D341Med (cell line): Measurements from ENCODE around the gene CHML.

Experiments used
- DNase-seq: peaks from one replicate; pipeline ENCODE4 v3.0.0; 2012; ENCODE audit warnings: low spot score

Gene CHML

GRCh38 chr1:241646201-241646600 is 6.0 kb upstream of the CHML start:
- no peak for DNase-seq

- no peak for DNase-seq
Observed at GRCh38 chr1:241645199-241645598, 5.0 kb upstream of the CHML start.

- DNase-seq: no peak
Observed at GRCh38 chr1:241644259-241644658, 4.1 kb upstream of the CHML start.

- no peak for DNase-seq
Observed at GRCh38 chr1:241642593-241642944, 2.4 kb upstream of the CHML start.

- no peak for DNase-seq
Observed at GRCh38 chr1:241641773-241642592, 1.8 kb upstream of the CHML start.

GRCh38 chr1:241640867-241641622 is 876 bp upstream of the CHML start:
- no peak for DNase-seq

- peak; percentile 75 for DNase-seq
Observed at GRCh38 chr1:241639623-241640148, 483 bp downstream of the CHML start.

GRCh38 chr1:241638909-241639622 is 1.1 kb downstream of the CHML start:
- DNase-seq: no peak

- no peak for DNase-seq
Observed at GRCh38 chr1:241638099-241638682, 2.0 kb downstream of the CHML start.

GRCh38 chr1:241637604-241638003 is 2.6 kb downstream of the CHML start:
- DNase-seq: no peak

GRCh38 chr1:241637046-241637590 is 3.1 kb downstream of the CHML start:
- no peak for DNase-seq

GRCh38 chr1:241636291-241636690 is 3.9 kb downstream of the CHML start:
- no peak for DNase-seq

- no peak for DNase-seq
Observed at GRCh38 chr1:241635556-241636152, 4.5 kb downstream of the CHML start.

GRCh38 chr1:241632987-241633386 is 7.2 kb downstream of the CHML start:
- DNase-seq: no peak

GRCh38 chr1:241631674-241632073 is 8.5 kb downstream of the CHML start:
- no peak for DNase-seq

GRCh38 chr1:241630899-241631298 is 9.3 kb downstream of the CHML start:
- DNase-seq: no peak

GRCh38 chr1:241630476-241630875 is 9.7 kb downstream of the CHML start:
- no peak for DNase-seq

- DNase-seq: no peak
Observed at GRCh38 chr1:241630005-241630404, 10.2 kb downstream of the CHML start.

GRCh38 chr1:241627453-241628259 is 12.5 kb downstream of the CHML start:
- no peak for DNase-seq

- DNase-seq: no peak
Observed at GRCh38 chr1:241624935-241625334, 15.2 kb downstream of the CHML start.

- DNase-seq: no peak
Observed at GRCh38 chr1:241622669-241623068, 17.5 kb downstream of the CHML start.
